ENCODE measurements around the gene LINGO4.

- TF ChIP-seq POLR2A (IDR thresholded peaks at IDR 0.05; ENCODE audit: extremely low read depth, insufficient read length), result no peak
- no peak for TF ChIP-seq CTCF (IDR thresholded peaks at IDR 0.05; ENCODE audit: low read depth, low read length)
- peak; percentile 50 for TF ChIP-seq MAX (IDR thresholded peaks at IDR 0.05; ENCODE audit: low read depth, low read length)
- TF ChIP-seq MYC (IDR thresholded peaks at IDR 0.05; ENCODE audit: low read depth, low read length), result no peak
Measured at GRCh38 chr1:151790071-151790939, 14.9 kb downstream of the LINGO4 start, which contains the start of gene TDRKH.

Measured in NB4 (cell line).